HG03558 (cell line): ENCODE measurements around the gene TCF7L2.
A peak's percentile ranks its signal among the peaks of the same experiment; 100 is the strongest.

ENCODE experiments used
- ATAC-seq: cut with Tn5 transposase; IDR thresholded peaks from one replicate; pipeline ENCODE4 v1.9.1; 2021; ENCODE audit warnings: moderate number of reproducible peaks; ENCODE audit not compliant: unreplicated experiment; ENCODE audit errors: extremely low read depth

TCF7L2 gene

GRCh38 chr10:113165673-113166072, 215.6 kb downstream of the TCF7L2 start:
- ATAC-seq = no peak

- ATAC-seq = no peak
Observed at GRCh38 chr10:113167702-113168101, 217.7 kb downstream of the TCF7L2 start.

GRCh38 chr10:113168584-113168983, 218.5 kb downstream of the TCF7L2 start:
- ATAC-seq = no peak

- ATAC-seq = no peak
Observed at GRCh38 chr10:113169111-113169510, 219.1 kb downstream of the TCF7L2 start.

- peak; percentile 93 for ATAC-seq
Observed at GRCh38 chr10:113169853-113170460, 219.9 kb downstream of the TCF7L2 start.

GRCh38 chr10:113171662-113172061, 221.6 kb downstream of the TCF7L2 start:
- no peak for ATAC-seq

GRCh38 chr10:113175176-113175575, 225.1 kb downstream of the TCF7L2 start:
- no peak for ATAC-seq

- no peak for ATAC-seq
Observed at GRCh38 chr10:113175756-113176651, 226.0 kb downstream of the TCF7L2 start.

GRCh38 chr10:113176652-113177155, 226.7 kb downstream of the TCF7L2 start:
- no peak for ATAC-seq

GRCh38 chr10:113177156-113177935, 227.3 kb downstream of the TCF7L2 start:
- ATAC-seq = no peak

GRCh38 chr10:113177936-113178335, 227.9 kb downstream of the TCF7L2 start:
- ATAC-seq = no peak

GRCh38 chr10:113178771-113179170, 228.7 kb downstream of the TCF7L2 start:
- no peak for ATAC-seq

GRCh38 chr10:113179265-113179664, 229.2 kb downstream of the TCF7L2 start:
- no peak for ATAC-seq

- ATAC-seq = no peak
Observed at GRCh38 chr10:113179966-113180365, 229.9 kb downstream of the TCF7L2 start.

GRCh38 chr10:113180401-113181154, 230.5 kb downstream of the TCF7L2 start:
- ATAC-seq = no peak

GRCh38 chr10:113182154-113182553, 232.1 kb downstream of the TCF7L2 start:
- no peak for ATAC-seq

- no peak for ATAC-seq
Observed at GRCh38 chr10:113183573-113183972, 233.5 kb downstream of the TCF7L2 start.

- no peak for ATAC-seq
Observed at GRCh38 chr10:113187063-113187777, 237.2 kb downstream of the TCF7L2 start.

- no peak for ATAC-seq
Observed at GRCh38 chr10:113199459-113199858, 249.4 kb downstream of the TCF7L2 start.
